Testis (tissue), 3 donors: ENCODE measurements around the gene CDCP1. TPM values are rescaled to one million over a fixed set of nuclear protein-coding genes. Genes with fewer than 3 reads are reported as not detected.
A peak's percentile ranks its signal among the peaks of the same experiment; 100 is the strongest.

Source experiments
- DNase-seq: peaks from one replicate; pipeline ENCODE4 v3.0.0-alpha.2; 2019
- H3K27ac ChIP-seq, 2 donors: fragments of 200-600 bp; sonication (generic); one replicate each; pipeline ENCODE4 v1.5.1; 2019
- H3K27me3 ChIP-seq: fragments of 200-600 bp; sonication (generic); one replicate; pipeline ENCODE4 v1.5.1; 2019
- H3K36me3 ChIP-seq: fragments of 200-600 bp; sonication (generic); one replicate; pipeline ENCODE4 v1.5.1; 2017; ENCODE audit warnings: low read depth; ENCODE audit errors: missing control alignments
- H3K4me1 ChIP-seq: fragments of 200-600 bp; sonication (generic); one replicate; pipeline ENCODE4 v1.5.1; 2019
- H3K4me3 ChIP-seq, 2 donors: fragments of 200-600 bp; sonication (generic); one replicate each; pipeline ENCODE4 v1.5.1; 2017 to 2019
- H3K9me3 ChIP-seq: fragments of 200-600 bp; sonication (generic); one replicate; pipeline ENCODE4 v1.5.1; 2017
- CTCF ChIP-seq, 3 experiments: fragments of 450-650 bp in 2 of 3; fragments of 200-600 bp in 1 of 3; sonication (generic) in 1 of 3; IDR thresholded peaks; one replicate each; pipeline ENCODE4 v1.5.1; 2016 to 2019; ENCODE audit warnings: antibody characterized with exemption in 3 of 3, mild to moderate bottlenecking in 2 of 3, moderate library complexity in 1 of 3
- POLR2A ChIP-seq: fragments of 450-650 bp; IDR thresholded peaks from one replicate; pipeline ENCODE4 v1.6.1; 2017; ENCODE audit warnings: antibody characterized with exemption, mild to moderate bottlenecking, moderate library complexity
- WGBS, 2 donors: methylation state at CpG; one replicate each; pipeline ENCODE4 v1.1.5; 2018; 5-methylcytosine and 5-hydroxymethylcytosine counted together
- intact Hi-C: fragments of 100-400 bp; cut with DNase I; formaldehyde crosslinking; loops from one replicate; pipeline ENCODE4 v1.15.1; 2023; ENCODE audit warnings: low total_unique reads
- polyA plus RNA-seq: library from polyadenylated mRNA; stranded (reverse); fragments of 350-450 nt; fragmentation: Illumina TruSeq; extraction: RNeasy Lipid Tissue Mini Kit (QIAGEN cat#74804); gene quantifications from one replicate; pipeline ENCODE4 v1.2.3, GENCODE V29; 2014; ENCODE audit warnings: low read depth, low replicate concordance; ENCODE audit not compliant: insufficient read depth
- small RNA-seq, 2 donors: library from RNA; depleted of rRNA; stranded (forward); fragments of <200 nt; gene quantifications; one replicate each; pipeline ENCODE3, GENCODE V24; 2016
- total RNA-seq, 2 donors: library from RNA; depleted of rRNA; stranded (reverse); fragments of >200 nt; gene quantifications; one replicate each; pipeline ENCODE4 v1.2.3, GENCODE V29; 2016

The CDCP1 gene
- total and polyA plus RNA-seq, 3 donors from 2014 or later: 1.1 to 2.7 (median 2.5) TPM

GRCh38 chr3:45037720-45038455, 108.3 kb downstream of the CDCP1 start:
- no peak for TF ChIP-seq POLR2A
- TF ChIP-seq CTCF (IDR thresholded peaks at IDR 0.05): peak; percentile 82 to 93 (median 93)
- Histone ChIP-seq H3K4me3 (no peak overlapping the region), H3K36me3 (no peaks in the 10 kb centered on the region), H3K27ac (no peak overlapping the region), H3K9me3 (no peaks in the 10 kb centered on the region), H3K27me3 (no peaks in the 10 kb centered on the region), H3K4me1 (peaks cover 34% of the 10 kb centered on the region)
- DNase-seq: peak; percentile 96
- 21 to 35% methylated on average over 11 of the region's 11 CpGs for WGBS, 2 donors
- intact Hi-C loops: no loop called here

GRCh38 chr3:45035441-45036301, 110.5 kb downstream of the CDCP1 start:
- H3K4me1 ChIP-seq: peaks cover 26% of the 10 kb centered on the region
- WGBS, 2 donors: 26 to 32% methylated on average over 32 to 51 of the region's 64 CpGs
- H3K27ac ChIP-seq: peak overlapping the region; percentile 36 to 70
- intact Hi-C loops: no loop called here
- H3K36me3 ChIP-seq: no peaks in the 10 kb centered on the region
- peak overlapping the region; percentile 0 to 36 for H3K4me3 ChIP-seq
- DNase-seq: peak; percentile 50
- TF ChIP-seq POLR2A: no peak
- peak in 1 of 3 experiments; percentile 16 for TF ChIP-seq CTCF (IDR thresholded peaks at IDR 0.05)
- H3K27me3 ChIP-seq: no peaks in the 10 kb centered on the region
- H3K9me3 ChIP-seq: no peaks in the 10 kb centered on the region

- DNase-seq: peak; percentile 61
These were observed 111.4 kb downstream of the CDCP1 start for GRCh38 chr3:45034612-45035252.

GRCh38 chr3:45033791-45034190, 112.4 kb downstream of the CDCP1 start:
- peaks cover 26% of the 10 kb centered on the region for H3K4me1 ChIP-seq
- intact Hi-C loops: no loop called here
- WGBS, 2 donors: 75 to 83% methylated on average over 6 of the region's 6 CpGs
- no peak for TF ChIP-seq POLR2A
- TF ChIP-seq CTCF (IDR thresholded peaks at IDR 0.05): no peak
- no peaks in the 10 kb centered on the region for H3K9me3 ChIP-seq
- H3K4me3 ChIP-seq: no peak overlapping the region
- DNase-seq: no peak
- H3K27me3 ChIP-seq: no peaks in the 10 kb centered on the region
- H3K27ac ChIP-seq: peak overlapping the region in 1 of 2 donors; percentile 70
- no peaks in the 10 kb centered on the region for H3K36me3 ChIP-seq

More at GRCh38 chr3:45034612-45035252, 111.4 kb downstream of the CDCP1 start:
- H3K27ac ChIP-seq: peak overlapping the region; percentile 28 to 70
- TF ChIP-seq CTCF (IDR thresholded peaks at IDR 0.05) (no peak), POLR2A (no peak)
- H3K4me1 ChIP-seq: peaks cover 26% of the 10 kb centered on the region
- no peaks in the 10 kb centered on the region for H3K27me3 ChIP-seq
- intact Hi-C loops: no loop called here
- 57 to 70% methylated on average over 3 of the region's 3 CpGs for WGBS, 2 donors
- no peak overlapping the region for H3K4me3 ChIP-seq
- H3K9me3 ChIP-seq: no peaks in the 10 kb centered on the region
- H3K36me3 ChIP-seq: no peaks in the 10 kb centered on the region

Small RNA genes lying within 50 kb of the gene (small RNA-seq; reads per million reads assigned to genes)
- 0 reads per million in 2 donors for gene RNU5B-3P

Other genes with a start within 250 kb of the CDCP1 start
- 100 to 1,000 TPM; 122 to 164 TPM for gene ZDHHC3, start 170.2 kb downstream of the CDCP1 start, total RNA-seq
- 248 TPM for gene ZDHHC3, start 170.2 kb downstream of the CDCP1 start, polyA plus RNA-seq
- 10 to 100 TPM; 66.3 to 71.5 TPM for gene EXOSC7, start 170.1 kb downstream of the CDCP1 start, total RNA-seq
- gene EXOSC7, start 170.1 kb downstream of the CDCP1 start, polyA plus RNA-seq: 63.3 TPM
- gene CLEC3B, start 120.1 kb downstream of the CDCP1 start, total RNA-seq: 10 to 100 TPM; 86.6 to 88.8 TPM
- 198 TPM for gene CLEC3B, start 120.1 kb downstream of the CDCP1 start, polyA plus RNA-seq
- 10 to 100 TPM in 1 of 2 donors, 1 to 10 TPM in 1; 7.8 to 11.2 TPM for gene TMEM158, start 79.9 kb upstream of the CDCP1 start, total RNA-seq
- gene TMEM158, start 79.9 kb upstream of the CDCP1 start, polyA plus RNA-seq: 5.9 TPM
- gene LARS2, start 242.2 kb upstream of the CDCP1 start, total RNA-seq: 10 to 100 TPM; 23.6 to 24.6 TPM
- 12.5 TPM for gene LARS2, start 242.2 kb upstream of the CDCP1 start, polyA plus RNA-seq